Fibroblast of pulmonary artery (primary cell): Measurements from ENCODE around the gene CDSN.
A peak's percentile ranks its signal among the peaks of the same experiment; 100 is the strongest.

Source experiments
- DNase-seq: peaks from one replicate; pipeline ENCODE4 v3.0.0-alpha.2; 2010; ENCODE audit warnings: low read depth
- H3K4me3 ChIP-seq: replicated peaks from 2 replicates; pipeline ENCODE4 v1.5.1; 2011; ENCODE audit warnings: low read depth, mild to moderate bottlenecking, control low read depth, low read length, moderate library complexity
- CTCF ChIP-seq: IDR thresholded peaks from 2 replicates; pipeline ENCODE4 v1.5.1; 2011; ENCODE audit warnings: mild to moderate bottlenecking, control low read depth, low read length, inconsistent platforms; ENCODE audit errors: missing control alignments

CDSN gene

DNA sequence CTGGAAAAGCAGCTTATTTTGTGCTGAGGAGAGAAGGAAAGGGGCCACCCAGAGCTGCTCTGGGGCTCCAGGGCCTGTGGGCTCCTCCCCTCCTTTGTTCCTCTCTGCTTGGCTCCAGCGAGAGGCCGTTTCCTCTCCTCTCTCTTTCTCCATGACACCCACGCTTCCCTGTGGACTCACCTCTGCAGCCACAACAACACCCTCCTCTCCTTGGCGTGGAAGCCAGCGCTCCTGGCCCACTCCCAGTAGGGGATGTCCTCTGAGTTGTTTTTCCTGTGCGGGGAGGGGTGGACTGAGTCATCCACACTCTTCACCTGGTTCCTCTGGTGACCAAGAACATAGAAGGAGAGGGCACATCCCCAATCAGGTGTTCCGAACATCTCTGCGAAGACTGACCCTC, 4.9 kb upstream of the CDSN start:
- DNase-seq: peak; percentile 86
- TF ChIP-seq CTCF: no peak
- no peak overlapping the region for H3K4me3 ChIP-seq

DNA sequence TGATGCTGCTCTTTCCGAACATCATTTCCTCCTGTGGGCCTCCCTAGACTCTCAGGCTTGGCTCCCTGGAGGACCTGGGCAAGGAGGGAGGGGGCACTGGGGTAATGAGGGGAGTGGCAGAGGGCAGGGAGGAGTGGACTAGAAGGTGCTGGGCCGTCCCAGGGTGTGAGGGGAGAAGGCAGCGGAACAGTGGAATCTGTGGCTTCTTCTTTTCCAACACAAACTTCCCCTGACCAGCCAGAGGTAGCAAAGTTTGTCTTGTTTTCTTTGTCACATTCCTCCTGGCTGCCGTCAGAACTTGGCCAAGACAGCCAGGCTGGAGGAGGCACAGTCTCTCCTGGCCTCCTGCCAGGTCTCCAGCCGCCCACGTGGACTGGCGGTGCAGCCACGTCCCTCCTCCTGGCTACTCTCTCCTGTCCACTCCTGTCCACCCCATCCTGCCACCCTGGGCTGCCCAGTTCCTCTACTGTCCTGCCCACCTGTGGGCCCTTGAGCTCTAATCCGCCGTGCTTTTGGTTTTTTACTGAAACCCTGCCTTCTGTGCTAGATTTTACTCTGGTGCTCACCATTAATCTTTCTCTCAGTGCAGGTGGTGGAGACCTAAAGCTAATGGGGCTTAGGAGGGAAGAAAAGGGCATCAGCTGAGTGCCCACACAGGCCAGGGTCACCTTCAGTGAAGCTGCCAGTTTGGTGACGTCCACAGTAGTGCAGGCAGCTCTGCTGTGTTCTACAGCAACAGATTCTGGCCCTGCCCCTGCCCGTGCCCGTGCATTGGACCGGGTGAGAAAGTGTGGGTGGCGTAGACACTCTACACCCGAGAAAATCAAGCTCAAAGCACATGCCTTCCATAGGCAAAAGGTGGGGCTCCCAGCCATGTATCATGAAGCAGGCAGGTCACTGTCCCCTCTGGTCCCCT, 2.8 kb upstream of the CDSN start:
- TF ChIP-seq CTCF: no peak
- H3K4me3 ChIP-seq: no peak overlapping the region
- peak; percentile 97 for DNase-seq

GRCh38 chr6:31121131-31121790, 1.0 kb upstream of the CDSN start:
- H3K4me3 ChIP-seq: no peak overlapping the region
- TF ChIP-seq CTCF: no peak
- no peak for DNase-seq

GRCh38 chr6:31118178-31118577, 2.1 kb downstream of the CDSN start:
- DNase-seq: no peak
- no peak overlapping the region for H3K4me3 ChIP-seq
- no peak for TF ChIP-seq CTCF

DNA sequence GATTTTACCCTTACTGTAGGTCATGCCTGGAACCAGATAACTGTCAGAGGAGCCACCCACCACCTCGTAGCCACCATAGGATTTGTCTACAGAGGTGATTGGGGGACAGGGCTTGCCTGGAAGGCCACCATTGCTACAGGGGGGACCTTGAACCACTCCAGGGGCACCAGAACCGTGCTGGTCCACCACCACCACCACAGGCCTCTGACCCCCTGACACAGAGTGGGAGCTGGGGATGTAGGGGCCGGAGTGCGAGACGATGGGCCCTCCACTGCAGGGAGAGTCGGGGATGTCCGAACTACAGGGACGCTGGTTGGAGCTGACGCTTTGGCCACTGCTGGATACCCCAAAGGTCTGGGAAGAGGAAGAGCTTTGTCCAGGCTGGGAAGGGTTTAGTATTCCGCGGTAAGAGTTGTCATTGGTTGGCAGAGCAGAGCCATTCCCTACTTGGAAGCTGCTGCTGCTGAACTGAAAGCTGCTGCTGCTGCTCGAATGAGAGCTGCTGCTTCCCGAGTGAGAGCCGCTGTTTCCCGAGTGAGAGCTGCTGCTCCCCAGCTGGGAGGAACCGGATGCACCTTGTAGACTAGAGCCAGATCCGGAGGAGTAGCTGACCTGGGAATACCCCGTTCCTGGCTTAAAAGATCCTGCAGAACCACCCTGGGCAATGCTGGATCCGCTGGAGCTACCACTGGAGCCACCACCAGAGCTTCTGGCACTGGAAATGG, 3.4 kb downstream of the CDSN start:
- no peak overlapping the region for H3K4me3 ChIP-seq
- peak; percentile 55 for DNase-seq
- no peak for TF ChIP-seq CTCF

DNA sequence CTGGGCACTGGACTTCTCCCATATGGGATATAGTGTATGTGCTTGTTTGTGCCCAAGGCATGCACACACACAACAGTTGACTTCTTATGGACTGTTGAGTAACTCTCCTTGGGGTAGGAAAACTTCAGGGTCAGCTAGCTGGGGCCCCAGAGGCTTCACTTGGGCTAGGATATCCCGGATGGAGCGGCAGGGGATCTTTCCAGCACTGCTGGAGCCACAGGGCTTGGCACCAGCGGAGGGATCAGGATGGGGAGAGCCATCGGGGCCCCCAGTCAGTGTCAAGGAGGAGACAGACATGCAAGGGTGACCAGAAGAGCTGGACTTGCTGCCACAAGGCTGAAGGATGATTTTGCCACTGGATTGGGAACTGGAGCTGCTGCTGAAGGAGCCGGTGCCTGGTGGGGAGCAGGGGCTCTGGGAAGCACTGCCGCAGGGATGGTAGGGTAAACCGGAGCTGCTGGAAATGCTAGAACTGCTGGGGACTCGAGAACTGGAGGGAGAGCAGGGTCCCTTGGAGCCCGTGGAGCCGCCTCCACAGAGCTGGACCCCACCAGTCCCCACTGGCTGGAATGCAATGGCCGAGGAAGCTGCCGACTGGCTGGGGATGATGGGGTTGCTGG, 4.2 kb downstream of the CDSN start:
- H3K4me3 ChIP-seq: no peak overlapping the region
- TF ChIP-seq CTCF: no peak
- DNase-seq: no peak
